Large intestine (tissue), 1 donor: ENCODE measurements around the gene XAF1. TPM values are rescaled to one million over a fixed set of nuclear protein-coding genes. Genes with fewer than 3 reads are reported as not detected.

Experiments
- polyA plus RNA-seq: library from polyadenylated mRNA; unstranded; fragments of 120-200 nt; gene quantifications from one replicate; pipeline ENCODE4 v1.2.1, GENCODE V29; 2013

The XAF1 gene
- polyA plus RNA-seq, 1 donor = 70.4 TPM

Other genes with a start within 250 kb of the XAF1 start
- 1.4 TPM for gene PITPNM3, start 199.5 kb upstream of the XAF1 start, polyA plus RNA-seq
- 15.9 TPM for gene KIAA0753, start 115.3 kb upstream of the XAF1 start, polyA plus RNA-seq
- gene TXNDC17, start 115.0 kb upstream of the XAF1 start, polyA plus RNA-seq = 136 TPM
- gene MED31, start 104.4 kb upstream of the XAF1 start, polyA plus RNA-seq = 16.5 TPM
- gene C17orf100, start 104.3 kb upstream of the XAF1 start, polyA plus RNA-seq = 8.1 TPM
- 1.9 TPM for gene SLC13A5, start 42.7 kb upstream of the XAF1 start, polyA plus RNA-seq
- gene FBXO39, start 20.2 kb downstream of the XAF1 start, polyA plus RNA-seq = 1.8 TPM
- gene TEKT1, start 75.7 kb downstream of the XAF1 start, polyA plus RNA-seq = 0.25 TPM
- 1.2 TPM for gene ALOX12, start 240.0 kb downstream of the XAF1 start, polyA plus RNA-seq